ENCODE data around the gene POLH.
A peak's percentile ranks its signal among the peaks of the same experiment; 100 is the strongest.

Gene POLH

GRCh38 chr6:43606019-43606418, 30.0 kb downstream of the POLH start:
- no peaks in the 10 kb centered on the region for H3K9me3 ChIP-seq (ENCODE audit: control insufficient read depth, low read length)
- H3K27me3 ChIP-seq (replicated peaks; ENCODE audit: control insufficient read depth, insufficient read depth, low read length): no peaks in the 10 kb centered on the region
- H3K36me3 ChIP-seq (ENCODE audit: control insufficient read depth, insufficient read depth, low read length, severe bottlenecking): peaks cover 65% of the 10 kb centered on the region

DNA sequence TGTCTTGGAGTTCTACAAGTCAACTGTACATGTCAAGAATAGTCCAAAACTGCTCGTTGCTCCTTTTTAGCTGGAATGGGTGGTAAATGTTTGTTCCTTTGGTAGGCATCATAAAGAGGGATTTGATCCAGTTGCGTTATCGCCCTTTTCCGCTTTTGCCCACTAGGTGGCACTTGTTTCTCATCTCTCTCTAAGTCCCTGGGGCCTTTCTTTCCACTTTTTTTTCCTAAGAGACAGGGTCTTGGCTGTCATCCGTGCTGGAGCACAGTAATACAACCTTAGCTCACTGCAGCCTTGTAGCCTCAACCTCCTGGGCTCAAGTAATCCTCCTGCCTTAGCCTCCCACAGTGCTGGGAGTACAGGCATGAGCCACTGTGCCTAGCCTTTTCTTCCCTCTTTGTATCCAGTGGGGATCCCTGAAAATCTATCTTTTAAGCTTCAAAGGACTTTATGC, 32.4 kb downstream of the POLH start:
- Histone ChIP-seq H3K4me3 (ENCODE audit: low read length) (no peak overlapping the region), H3K9me3 (ENCODE audit: control insufficient read depth, low read length) (no peaks in the 10 kb centered on the region), H3K4me1 (ENCODE audit: control insufficient read depth, insufficient read depth, low read length) (peaks cover 9% of the 10 kb centered on the region), H3K27me3 (replicated peaks; ENCODE audit: control insufficient read depth, insufficient read depth, low read length) (no peaks in the 10 kb centered on the region), H3K36me3 (ENCODE audit: control insufficient read depth, insufficient read depth, low read length, severe bottlenecking) (peaks cover 62% of the 10 kb centered on the region), H3K9ac (ENCODE audit: low read length) (no peak overlapping the region)
- DNase-seq (ENCODE audit: low read depth): peak; percentile 93

More at GRCh38 chr6:43606019-43606418, 30.0 kb downstream of the POLH start:
- Histone ChIP-seq H3K9ac (ENCODE audit: low read length) (no peak overlapping the region), H3K4me3 (ENCODE audit: low read length) (no peak overlapping the region), H3K4me1 (ENCODE audit: control insufficient read depth, insufficient read depth, low read length) (peaks cover 9% of the 10 kb centered on the region)
- DNase-seq (ENCODE audit: low read depth): no peak

DNA sequence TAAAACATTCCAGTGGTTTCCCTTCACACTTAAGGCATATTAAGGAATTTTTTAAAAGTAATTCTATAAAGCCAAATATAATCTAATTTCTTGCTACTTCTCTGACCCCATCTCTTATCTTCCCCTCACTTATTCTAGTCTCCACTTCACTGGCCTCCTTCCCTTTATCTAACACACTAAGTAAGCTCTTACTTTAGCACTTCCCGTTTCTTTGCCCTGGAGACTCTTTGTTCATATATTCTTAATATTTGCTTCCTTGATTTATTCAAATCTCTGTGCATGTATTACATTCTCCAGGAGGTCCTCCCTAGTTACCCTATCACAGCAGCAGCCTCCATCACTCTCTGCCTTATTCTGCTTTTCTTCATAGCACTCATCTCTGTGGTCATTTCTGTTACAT, 32.8 kb downstream of the POLH start:
- H3K27me3 ChIP-seq (replicated peaks; ENCODE audit: control insufficient read depth, insufficient read depth, low read length): no peaks in the 10 kb centered on the region
- DNase-seq (ENCODE audit: low read depth): no peak
- H3K9ac ChIP-seq (ENCODE audit: low read length): peak overlapping the region; percentile 15
- no peak overlapping the region for H3K4me3 ChIP-seq (ENCODE audit: low read length)
- peaks cover 9% of the 10 kb centered on the region for H3K4me1 ChIP-seq (ENCODE audit: control insufficient read depth, insufficient read depth, low read length)
- no peaks in the 10 kb centered on the region for H3K9me3 ChIP-seq (ENCODE audit: control insufficient read depth, low read length)
- peaks cover 62% of the 10 kb centered on the region for H3K36me3 ChIP-seq (ENCODE audit: control insufficient read depth, insufficient read depth, low read length, severe bottlenecking)

- DNase-seq (ENCODE audit: low read depth): peak; percentile 24
- Histone ChIP-seq H3K4me1 (ENCODE audit: control insufficient read depth, insufficient read depth, low read length) (peaks cover 8% of the 10 kb centered on the region), H3K4me3 (ENCODE audit: low read length) (no peak overlapping the region), H3K27me3 (replicated peaks; ENCODE audit: control insufficient read depth, insufficient read depth, low read length) (no peaks in the 10 kb centered on the region), H3K9ac (ENCODE audit: low read length) (peak overlapping the region; percentile 15), H3K9me3 (ENCODE audit: control insufficient read depth, low read length) (no peaks in the 10 kb centered on the region), H3K36me3 (ENCODE audit: control insufficient read depth, insufficient read depth, low read length, severe bottlenecking) (peaks cover 67% of the 10 kb centered on the region)
Observed at GRCh38 chr6:43609402-43609801, 33.4 kb downstream of the POLH start.

- H3K4me3 ChIP-seq (ENCODE audit: low read length): no peak overlapping the region
- peaks cover 4% of the 10 kb centered on the region for H3K4me1 ChIP-seq (ENCODE audit: control insufficient read depth, insufficient read depth, low read length)
- no peaks in the 10 kb centered on the region for H3K9me3 ChIP-seq (ENCODE audit: control insufficient read depth, low read length)
- H3K36me3 ChIP-seq (ENCODE audit: control insufficient read depth, insufficient read depth, low read length, severe bottlenecking): peaks cover 67% of the 10 kb centered on the region
- DNase-seq (ENCODE audit: low read depth): no peak
- no peak overlapping the region for H3K9ac ChIP-seq (ENCODE audit: low read length)
- H3K27me3 ChIP-seq (replicated peaks; ENCODE audit: control insufficient read depth, insufficient read depth, low read length): no peaks in the 10 kb centered on the region
Observed at GRCh38 chr6:43610431-43610830, 34.4 kb downstream of the POLH start.

GRCh38 chr6:43613721-43614395, 37.9 kb downstream of the POLH start:
- DNase-seq (ENCODE audit: low read depth): no peak
- H3K36me3 ChIP-seq (ENCODE audit: control insufficient read depth, insufficient read depth, low read length, severe bottlenecking): peaks cover 46% of the 10 kb centered on the region
- no peaks in the 10 kb centered on the region for H3K27me3 ChIP-seq (replicated peaks; ENCODE audit: control insufficient read depth, insufficient read depth, low read length)
- H3K4me3 ChIP-seq (ENCODE audit: low read length): no peak overlapping the region
- H3K9ac ChIP-seq (ENCODE audit: low read length): no peak overlapping the region
- H3K9me3 ChIP-seq (ENCODE audit: control insufficient read depth, low read length): no peaks in the 10 kb centered on the region
- H3K4me1 ChIP-seq (ENCODE audit: control insufficient read depth, insufficient read depth, low read length): no peaks in the 10 kb centered on the region

- Histone ChIP-seq H3K27me3 (replicated peaks; ENCODE audit: control insufficient read depth, insufficient read depth, low read length) (no peaks in the 10 kb centered on the region), H3K9me3 (ENCODE audit: control insufficient read depth, low read length) (no peaks in the 10 kb centered on the region), H3K36me3 (ENCODE audit: control insufficient read depth, insufficient read depth, low read length, severe bottlenecking) (peaks cover 50% of the 10 kb centered on the region), H3K9ac (ENCODE audit: low read length) (no peak overlapping the region), H3K4me3 (ENCODE audit: low read length) (no peak overlapping the region), H3K4me1 (ENCODE audit: control insufficient read depth, insufficient read depth, low read length) (no peaks in the 10 kb centered on the region)
- DNase-seq (ENCODE audit: low read depth): no peak
Observed at GRCh38 chr6:43614396-43614730, 38.4 kb downstream of the POLH start.

DNA sequence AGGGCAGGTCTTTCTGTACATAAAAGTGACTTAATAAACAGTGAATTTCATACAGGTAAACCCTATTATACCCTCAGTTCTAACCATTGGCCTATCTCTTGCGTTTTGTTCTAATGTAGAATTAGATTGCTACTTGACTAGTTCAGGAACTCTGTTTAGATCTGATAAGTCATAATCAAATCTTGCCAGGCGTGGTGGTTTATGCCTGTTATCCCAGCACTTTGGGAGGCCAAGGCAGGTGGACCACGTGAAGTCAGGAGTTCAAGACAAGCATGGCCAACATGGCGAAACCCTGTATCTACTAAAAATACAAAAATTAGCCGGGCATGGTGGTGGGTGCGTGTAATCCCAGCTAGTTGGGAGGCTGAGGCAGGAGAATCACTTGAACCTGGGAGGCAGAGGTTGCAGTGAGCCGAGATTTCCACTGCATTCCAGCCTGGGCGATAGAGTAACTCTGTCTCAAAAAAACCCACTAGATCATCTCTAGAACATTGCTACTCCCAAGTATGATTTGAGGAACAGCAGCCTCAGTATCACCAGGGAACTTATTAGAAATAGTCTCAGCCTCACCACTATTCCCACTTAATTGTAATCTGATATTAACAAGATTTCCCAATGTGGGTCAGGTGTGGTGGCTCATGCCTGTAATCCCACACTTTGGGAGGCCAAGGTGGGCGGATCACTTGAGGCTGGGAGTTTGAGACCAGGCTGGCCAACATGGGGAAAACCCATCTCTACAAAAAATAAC, 40.9 kb downstream of the POLH start:
- H3K9ac ChIP-seq (ENCODE audit: low read length): no peak overlapping the region
- no peak overlapping the region for H3K4me3 ChIP-seq (ENCODE audit: low read length)
- H3K27me3 ChIP-seq (replicated peaks; ENCODE audit: control insufficient read depth, insufficient read depth, low read length): no peaks in the 10 kb centered on the region
- peaks cover 58% of the 10 kb centered on the region for H3K36me3 ChIP-seq (ENCODE audit: control insufficient read depth, insufficient read depth, low read length, severe bottlenecking)
- no peak for DNase-seq (ENCODE audit: low read depth)
- no peaks in the 10 kb centered on the region for H3K9me3 ChIP-seq (ENCODE audit: control insufficient read depth, low read length)
- no peaks in the 10 kb centered on the region for H3K4me1 ChIP-seq (ENCODE audit: control insufficient read depth, insufficient read depth, low read length)

- H3K9me3 ChIP-seq (ENCODE audit: control insufficient read depth, low read length): no peaks in the 10 kb centered on the region
- DNase-seq (ENCODE audit: low read depth): no peak
- no peak overlapping the region for H3K9ac ChIP-seq (ENCODE audit: low read length)
- H3K36me3 ChIP-seq (ENCODE audit: control insufficient read depth, insufficient read depth, low read length, severe bottlenecking): peaks cover 74% of the 10 kb centered on the region
- no peaks in the 10 kb centered on the region for H3K27me3 ChIP-seq (replicated peaks; ENCODE audit: control insufficient read depth, insufficient read depth, low read length)
- H3K4me3 ChIP-seq (ENCODE audit: low read length): no peak overlapping the region
- H3K4me1 ChIP-seq (ENCODE audit: control insufficient read depth, insufficient read depth, low read length): peaks cover 4% of the 10 kb centered on the region
Observed at GRCh38 chr6:43621078-43621835, 45.3 kb downstream of the POLH start.

GRCh38 chr6:43621836-43622180, 45.8 kb downstream of the POLH start:
- H3K4me1 ChIP-seq (ENCODE audit: control insufficient read depth, insufficient read depth, low read length): peaks cover 9% of the 10 kb centered on the region
- H3K27me3 ChIP-seq (replicated peaks; ENCODE audit: control insufficient read depth, insufficient read depth, low read length): no peaks in the 10 kb centered on the region
- H3K36me3 ChIP-seq (ENCODE audit: control insufficient read depth, insufficient read depth, low read length, severe bottlenecking): peaks cover 75% of the 10 kb centered on the region
- H3K4me3 ChIP-seq (ENCODE audit: low read length): no peak overlapping the region
- no peak overlapping the region for H3K9ac ChIP-seq (ENCODE audit: low read length)
- no peaks in the 10 kb centered on the region for H3K9me3 ChIP-seq (ENCODE audit: control insufficient read depth, low read length)
- DNase-seq (ENCODE audit: low read depth): no peak

- H3K4me1 ChIP-seq (ENCODE audit: control insufficient read depth, insufficient read depth, low read length): peaks cover 17% of the 10 kb centered on the region
- DNase-seq (ENCODE audit: low read depth): no peak
- H3K36me3 ChIP-seq (ENCODE audit: control insufficient read depth, insufficient read depth, low read length, severe bottlenecking): peaks cover 75% of the 10 kb centered on the region
- no peak overlapping the region for H3K4me3 ChIP-seq (ENCODE audit: low read length)
- no peaks in the 10 kb centered on the region for H3K9me3 ChIP-seq (ENCODE audit: control insufficient read depth, low read length)
- peak overlapping the region; percentile 14 for H3K9ac ChIP-seq (ENCODE audit: low read length)
- no peaks in the 10 kb centered on the region for H3K27me3 ChIP-seq (replicated peaks; ENCODE audit: control insufficient read depth, insufficient read depth, low read length)
Observed at GRCh38 chr6:43622541-43622940, 46.6 kb downstream of the POLH start.

Data from adipocyte (in vitro differentiated cells).